Measurements from ENCODE around the gene PNMA8A. TPM values are rescaled to one million over a fixed set of nuclear protein-coding genes. Genes with fewer than 3 reads are reported as not detected.

Gene PNMA8A
- total and polyA plus RNA-seq, 10 of the 15 experiments (the other 5 are each of a cell fraction or from before 2014, with no cell fraction given): 0.02 to 0.28 (median 0.16) TPM

GRCh38 chr19:46488551-46488950 lies 17.2 kb upstream of the PNMA8A start:
- ChIA-PET RAD21 (ENCODE audit: unreplicated experiment) (interaction anchor here (1.8 kb wide), 1 partner anchor 208 kb away, joined by 15 read pairs; no protein-coding TSS in a partner anchor), CTCF (interaction anchor here (0.6 to 2.5 kb wide), 7 partner anchors 27 to 208 kb away, joined by 3 to 14 read pairs (median 4); no protein-coding TSS in a partner anchor), POLR2A (no interaction called here), SMC1A (ENCODE audit: uncharacterized antibody, unreplicated experiment) (interaction anchor here (1.2 to 2.9 kb wide), 2 partner anchors 93 to 106 kb away, joined by 3 to 9 read pairs; no protein-coding TSS in a partner anchor)
- Histone ChIP-seq H3K36me3 (ENCODE audit: control insufficient read depth in 2 of 2, insufficient read depth in 2 of 2, low read length in 1 of 2) (no peaks in the 10 kb centered on the region), H3K79me2 (ENCODE audit: control insufficient read depth, insufficient read depth, low read length) (no peaks in the 10 kb centered on the region), H3K4me2 (ENCODE audit: control insufficient read depth, insufficient read depth) (no peak overlapping the region), H2AFZ (ENCODE audit: control insufficient read depth, low read depth, low read length) (no peak overlapping the region), H3K9me3 (replicated peaks; ENCODE audit: control insufficient read depth, insufficient read depth, low read length) (no peaks in the 10 kb centered on the region), H3K4me3 (no peak overlapping the region), H3K9ac (ENCODE audit: control insufficient read depth, insufficient read depth, low read length) (no peak overlapping the region), H4K20me1 (ENCODE audit: control insufficient read depth, insufficient read depth) (no peaks in the 10 kb centered on the region), H3K27me3 (replicated peaks in 1 of 2; ENCODE audit: control insufficient read depth in 2 of 2, insufficient read depth in 2 of 2, low read length in 1 of 2) (peaks cover 10 to 23% of the 10 kb centered on the region in 2 experiments; a peak in 3 of 4 replicates), H3K4me1 (ENCODE audit: control insufficient read depth, insufficient read depth, low read length) (no peaks in the 10 kb centered on the region), H3K27ac (ENCODE audit: control insufficient read depth, insufficient read depth) (no peak overlapping the region)
- FAIRE-seq (no peak), DNase-seq (ENCODE audit: low read depth, low spot score) (no peak), ATAC-seq (peak; percentile 42; the same call in 2 of the 3 replicates)
- in situ Hi-C loops (cut with MboI): loop anchor here (5.0 kb wide), 2 partner anchors 86 to 206 kb away; no protein-coding TSS in a partner anchor
- intact Hi-C loops (cut with micrococcal nuclease; ENCODE audit: unreplicated experiment): loop anchor here (1.0 to 2.0 kb wide), 2 partner anchors 86 to 94 kb away; no protein-coding TSS in a partner anchor
- 16% methylated on average over 10 of the region's 11 CpGs for WGBS (ENCODE audit: insufficient coverage, insufficient replicate concordance, low lambda C conversion rate, missing lambda C conversion rate)
- BruUV-seq (replicated peaks): no TSS peak
- no peak for TF ChIP-seq SUZ12 (IDR thresholded peaks at IDR 0.05; ENCODE audit: unreplicated experiment)
- TF ChIP-seq HDGF (IDR thresholded peaks at IDR 0.05): no peak
- TF ChIP-seq SMAD5 (IDR thresholded peaks at IDR 0.05; ENCODE audit: low read depth): no peak
- TF ChIP-seq CREB1 (IDR thresholded peaks at IDR 0.05; ENCODE audit: low read depth): no peak
- no peak for TF ChIP-seq ELK1 (IDR thresholded peaks at IDR 0.05; ENCODE audit: low read depth, low read length)
- no peak for TF ChIP-seq SMARCA5 (IDR thresholded peaks at IDR 0.05)
- no peak for TF ChIP-seq NFYB (IDR thresholded peaks at IDR 0.05; ENCODE audit: insufficient read depth, low read depth, low read length)
- TF ChIP-seq RCOR1 (conservative IDR thresholded peaks at IDR 0.05; ENCODE audit: low read depth, low read length): no peak
- no peak for TF ChIP-seq MYC (IDR thresholded peaks at IDR 0.05; ENCODE audit: insufficient read depth, insufficient read length, insufficient replicate concordance, low read length, severe bottlenecking)
- no peak for TF ChIP-seq IRF4 (IDR thresholded peaks at IDR 0.05; ENCODE audit: low read depth, low read length)
- no peak for TF ChIP-seq HSF1 (IDR thresholded peaks at IDR 0.05; ENCODE audit: low read depth, low read length)
- TF ChIP-seq KAT2A (conservative IDR thresholded peaks at IDR 0.05; ENCODE audit: control insufficient read depth, low read depth, low read length): no peak
- no peak for TF ChIP-seq BCLAF1 (IDR thresholded peaks at IDR 0.05)
- TF ChIP-seq TCF12 (IDR thresholded peaks at IDR 0.05; ENCODE audit: low read depth, low read length): no peak
- TF ChIP-seq USF1 (IDR thresholded peaks at IDR 0.05; ENCODE audit: borderline replicate concordance, extremely low read length, insufficient read depth, low read depth, low read length): no peak
- no peak for TF ChIP-seq ETV6 (conservative IDR thresholded peaks at IDR 0.05 in 1 of 2, IDR thresholded peaks at IDR 0.05 in 1 of 2; ENCODE audit: borderline replicate concordance in 1 of 2, low read depth in 1 of 2)
- TF ChIP-seq EED (IDR thresholded peaks at IDR 0.05; ENCODE audit: low read depth): no peak

Measured in GM12878 (cell line).